Breast epithelium (tissue), 4 donors: Measurements from ENCODE around the gene SAMD3. TPM values are rescaled to one million over a fixed set of nuclear protein-coding genes. Genes with fewer than 3 reads are reported as not detected.
"Not testable (repeated sequence)": the region's sequence is repeated elsewhere in the genome, so short reads cannot be mapped to it uniquely, and the experiment has no call there.

Source experiments
- DNase-seq, 2 donors: peaks; one replicate each; pipeline ENCODE4 v3.0.0-alpha.2; 2019; ENCODE audit warnings: low spot score in 2 of 2
- H3K27ac ChIP-seq, 2 donors: fragments of 200-600 bp; sonication (generic) in 1 of 2; one replicate each; pipeline ENCODE4 v1.5.1; 2016 to 2019; ENCODE audit warnings: mild to moderate bottlenecking in 1 of 2
- H3K27me3 ChIP-seq, 2 donors: fragments of 200-600 bp; sonication (generic) in 1 of 2; one replicate each; pipeline versions ENCODE4 v1.5.1 to v1.6.0; 2017 to 2019; ENCODE audit warnings: control low read depth in 1 of 2, mild to moderate bottlenecking in 1 of 2
- H3K36me3 ChIP-seq: fragments of 200-600 bp; one replicate; pipeline ENCODE4 v1.5.1; 2019
- H3K4me1 ChIP-seq, 2 donors: fragments of 200-600 bp; sonication (generic); one replicate each; pipeline ENCODE4 v1.5.1; 2016 to 2019; ENCODE audit warnings: control low read depth in 1 of 2
- H3K4me3 ChIP-seq, 3 donors: fragments of 200-600 bp; sonication (generic); 1 replicate in 2 of 3; 2 replicates in 1 of 3; pipeline ENCODE4 v1.5.1; 2016 to 2019; ENCODE audit warnings: mild to moderate bottlenecking in 3 of 3, moderate library complexity in 2 of 3
- H3K9me3 ChIP-seq, 2 donors: fragments of 200-600 bp; sonication (generic) in 1 of 2; one replicate each; pipeline ENCODE4 v1.5.1; 2016 to 2019; ENCODE audit warnings: control low read depth in 1 of 2
- CTCF ChIP-seq, 3 donors: fragments of 450-650 bp; IDR thresholded peaks; one replicate each; pipeline ENCODE4 v1.5.1; 2016 to 2017; ENCODE audit warnings: antibody characterized with exemption in 3 of 3, mild to moderate bottlenecking in 3 of 3, moderate library complexity in 3 of 3
- POLR2A ChIP-seq: fragments of 450-650 bp; IDR thresholded peaks from one replicate; pipeline ENCODE4 v1.6.1; 2016; ENCODE audit warnings: antibody characterized with exemption, mild to moderate bottlenecking, moderate library complexity
- POLR2AphosphoS5 ChIP-seq, 3 donors: sonication (generic); formaldehyde crosslinking; IDR thresholded peaks; one replicate each; pipeline ENCODE4 v1.6.1; 2017; ENCODE audit warnings: antibody characterized with exemption in 3 of 3
- intact Hi-C: fragments of 100-400 bp; cut with DNase I; formaldehyde crosslinking; loops from one replicate; pipeline ENCODE4 v1.15.1; 2023; ENCODE audit warnings: low total_unique reads
- total RNA-seq, 3 donors: library from RNA; depleted of rRNA; stranded (reverse); fragments of >200 nt; gene quantifications; one replicate each; pipeline ENCODE4 v1.1.0, GENCODE V29; 2016

SAMD3 gene
- total RNA-seq, 3 donors from 2014 or later, result 0.33 to 2.1 (median 1.2) TPM

- no peaks in the 10 kb centered on the region for H3K9me3 ChIP-seq
- H3K27me3 ChIP-seq, result no peaks in the 10 kb centered on the region
- TF ChIP-seq CTCF (IDR thresholded peaks at IDR 0.05), result no peak
- H3K27ac ChIP-seq, result no peak overlapping the region
- intact Hi-C loops, result no loop called here
- no peak for DNase-seq
- no peak overlapping the region for H3K4me3 ChIP-seq
- H3K4me1 ChIP-seq, result no peaks in the 10 kb centered on the region
- no peaks in the 10 kb centered on the region for H3K36me3 ChIP-seq
These were observed 17.5 kb upstream of the SAMD3 start for GRCh38 chr6:130240232-130240631.

- H3K36me3 ChIP-seq, result no peaks in the 10 kb centered on the region
- no peak for TF ChIP-seq CTCF (IDR thresholded peaks at IDR 0.05)
- TF ChIP-seq POLR2AphosphoS5 (IDR thresholded peaks at IDR 0.05), result no peak
- TF ChIP-seq POLR2A, result no peak
- H3K4me3 ChIP-seq, result no peak overlapping the region
- H3K9me3 ChIP-seq, result no peaks in the 10 kb centered on the region
- no peaks in the 10 kb centered on the region for H3K4me1 ChIP-seq
- intact Hi-C loops, result no loop called here
- H3K27me3 ChIP-seq, result no peaks in the 10 kb centered on the region
- H3K27ac ChIP-seq, result no peak overlapping the region
- DNase-seq, result no peak
These were observed 17.0 kb upstream of the SAMD3 start for GRCh38 chr6:130239755-130240154.

- TF ChIP-seq POLR2AphosphoS5 (IDR thresholded peaks at IDR 0.05), result no peak
- TF ChIP-seq POLR2A, result no peak
- no peak for TF ChIP-seq CTCF (IDR thresholded peaks at IDR 0.05)
- Histone ChIP-seq H3K9me3 (no peaks in the 10 kb centered on the region), H3K27ac (no peak overlapping the region), H3K36me3 (no peaks in the 10 kb centered on the region), H3K4me1 (no peaks in the 10 kb centered on the region), H3K4me3 (no peak overlapping the region), H3K27me3 (no peaks in the 10 kb centered on the region)
- no peak for DNase-seq
- intact Hi-C loops, result loop anchor here (5.0 kb wide), 1 partner anchor 814 kb away; no protein-coding TSS in a partner anchor
These were observed 10.6 kb upstream of the SAMD3 start for GRCh38 chr6:130233330-130233729.

DNA sequence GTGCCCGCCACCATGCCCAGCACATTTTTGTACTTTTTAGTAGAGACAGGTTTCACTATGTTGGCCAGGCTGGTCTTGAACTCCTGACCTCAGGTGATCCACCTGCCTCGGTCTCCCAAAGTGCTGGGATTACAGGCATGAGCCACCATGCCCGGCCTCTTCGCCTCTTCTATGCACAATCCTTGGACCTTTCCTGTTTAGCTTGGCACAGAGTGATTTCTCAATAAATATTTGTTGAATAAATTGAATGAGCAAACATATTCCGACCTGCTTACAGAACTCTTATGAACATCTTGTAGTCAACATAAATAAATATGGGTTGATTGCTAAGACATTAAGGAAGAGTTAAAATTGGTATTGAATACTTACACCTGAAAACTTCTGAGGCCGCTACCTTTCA lies 7.8 kb upstream of the SAMD3 start:
- H3K4me1 ChIP-seq, H3K27ac ChIP-seq, H3K36me3 ChIP-seq, DNase-seq, H3K4me3 ChIP-seq, H3K9me3 ChIP-seq, H3K27me3 ChIP-seq: not testable (repeated sequence)
- intact Hi-C loops, result loop anchor here (5.0 kb wide), 1 partner anchor 817 kb away; no protein-coding TSS in a partner anchor

DNA sequence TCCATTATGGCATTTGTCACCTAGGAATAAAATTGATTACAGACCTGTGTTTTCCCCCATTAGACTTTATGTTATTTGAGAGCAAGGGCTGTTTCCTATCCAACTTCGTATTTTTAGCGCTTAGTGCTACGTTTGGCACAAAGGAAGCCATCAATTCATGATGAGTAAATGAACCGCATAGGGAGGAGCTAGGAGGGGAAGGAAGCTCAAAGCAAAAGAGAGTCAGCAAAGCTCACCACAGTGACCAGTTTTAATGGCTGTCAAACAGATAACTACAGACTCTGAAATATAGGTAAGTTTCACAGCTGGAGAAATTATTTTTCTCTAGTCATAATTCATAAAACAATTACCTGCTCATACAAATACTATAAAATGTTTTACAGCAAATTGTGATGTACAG lies 6.9 kb upstream of the SAMD3 start:
- intact Hi-C loops, result loop anchor here (5.0 kb wide), 1 partner anchor 818 kb away; no protein-coding TSS in a partner anchor
- Histone ChIP-seq H3K4me1 (no peaks in the 10 kb centered on the region), H3K36me3 (no peaks in the 10 kb centered on the region), H3K9me3 (no peaks in the 10 kb centered on the region), H3K27ac (no peak overlapping the region), H3K4me3 (no peak overlapping the region), H3K27me3 (no peaks in the 10 kb centered on the region)
- DNase-seq, result no peak
- TF ChIP-seq POLR2AphosphoS5 (IDR thresholded peaks at IDR 0.05), result no peak
- no peak for TF ChIP-seq CTCF (IDR thresholded peaks at IDR 0.05)
- TF ChIP-seq POLR2A, result no peak

DNA sequence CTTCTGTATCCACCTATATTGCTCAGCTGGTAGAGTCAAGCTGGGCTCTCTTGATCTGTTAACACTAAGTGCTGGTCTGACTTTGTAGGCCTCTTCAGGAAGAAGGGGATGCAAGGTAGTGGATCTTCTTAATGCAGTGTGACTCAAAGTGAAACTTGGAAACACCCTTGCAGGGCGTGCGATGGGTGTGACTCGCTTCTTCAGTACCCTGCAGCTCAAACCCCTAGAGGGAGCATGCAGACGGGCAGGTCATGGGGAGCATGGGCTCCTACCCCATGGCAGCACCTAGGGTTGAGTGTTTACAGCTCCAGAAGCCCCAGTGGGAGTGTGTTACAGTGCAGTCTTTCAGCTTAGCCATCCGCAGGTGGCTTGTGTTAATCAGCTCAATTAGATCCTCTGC lies 757 bp upstream of the SAMD3 start:
- H3K27me3 ChIP-seq, result no peaks in the 10 kb centered on the region
- no peak overlapping the region for H3K4me3 ChIP-seq
- no peaks in the 10 kb centered on the region for H3K4me1 ChIP-seq
- H3K27ac ChIP-seq, result no peak overlapping the region
- DNase-seq, result no peak
- intact Hi-C loops, result loop anchor here (5.0 kb wide), 1 partner anchor 891 kb away; no protein-coding TSS in a partner anchor
- H3K36me3 ChIP-seq, result no peaks in the 10 kb centered on the region
- H3K9me3 ChIP-seq, result no peaks in the 10 kb centered on the region
- TF ChIP-seq POLR2A, result no peak
- TF ChIP-seq CTCF (IDR thresholded peaks at IDR 0.05), result no peak
- TF ChIP-seq POLR2AphosphoS5 (IDR thresholded peaks at IDR 0.05), result no peak
